Cerebellar cortex (tissue), 1 donor: ENCODE results near the gene SDK2.

Experiments used
- DNase-seq: peaks from one replicate; pipeline ENCODE4 v3.0.0-alpha.2; 2015; ENCODE audit warnings: low spot score

The SDK2 gene

GRCh38 chr17:73653810-73654209, 9.6 kb upstream of the SDK2 start:
- no peak for DNase-seq

GRCh38 chr17:73652886-73653480, 8.7 kb upstream of the SDK2 start:
- no peak for DNase-seq

GRCh38 chr17:73650617-73651200, 6.5 kb upstream of the SDK2 start:
- DNase-seq, result no peak

- DNase-seq, result peak; percentile 8
Observed at GRCh38 chr17:73650140-73650539, 5.9 kb upstream of the SDK2 start.

GRCh38 chr17:73648974-73649373, 4.7 kb upstream of the SDK2 start:
- DNase-seq, result no peak

GRCh38 chr17:73648543-73648820, 4.2 kb upstream of the SDK2 start:
- no peak for DNase-seq

GRCh38 chr17:73647772-73648542, 3.7 kb upstream of the SDK2 start:
- no peak for DNase-seq

- no peak for DNase-seq
Observed at GRCh38 chr17:73647301-73647695, 3.1 kb upstream of the SDK2 start.

- DNase-seq, result peak; percentile 13
Observed at GRCh38 chr17:73646409-73647300, 2.4 kb upstream of the SDK2 start.

GRCh38 chr17:73645050-73645871, 1.0 kb upstream of the SDK2 start:
- peak; percentile 12 for DNase-seq

- DNase-seq, result no peak
Observed at GRCh38 chr17:73643852-73644144, 447 bp downstream of the SDK2 start.

GRCh38 chr17:73643001-73643851, 1.0 kb downstream of the SDK2 start:
- peak; percentile 14 for DNase-seq

- no peak for DNase-seq
Observed at GRCh38 chr17:73642659-73643000, 1.6 kb downstream of the SDK2 start.

GRCh38 chr17:73641826-73642600, 2.2 kb downstream of the SDK2 start:
- no peak for DNase-seq

- DNase-seq, result no peak
Observed at GRCh38 chr17:73640691-73641090, 3.6 kb downstream of the SDK2 start.

- DNase-seq, result no peak
Observed at GRCh38 chr17:73639932-73640331, 4.3 kb downstream of the SDK2 start.

GRCh38 chr17:73639322-73639721, 4.9 kb downstream of the SDK2 start:
- no peak for DNase-seq

- DNase-seq, result no peak
Observed at GRCh38 chr17:73638556-73638955, 5.7 kb downstream of the SDK2 start.

GRCh38 chr17:73637866-73638265, 6.4 kb downstream of the SDK2 start:
- DNase-seq, result no peak

GRCh38 chr17:73635101-73635817, 9.0 kb downstream of the SDK2 start:
- no peak for DNase-seq
